ENCODE measurements around the gene SIN3B.

SIN3B gene

GRCh38 chr19:16859626-16860025, 30.4 kb downstream of the SIN3B start:
- Histone ChIP-seq H3K9me3 (replicated peaks; ENCODE audit: insufficient read depth, low read length) (no peaks in the 10 kb centered on the region), H3K9me2 (replicated peaks; ENCODE audit: insufficient read depth, low read length) (no peaks in the 10 kb centered on the region), H2AFZ (ENCODE audit: low read length) (no peak overlapping the region), H3K27ac (ENCODE audit: low read length) (no peak overlapping the region), H3K36me3 (replicated peaks; ENCODE audit: insufficient read depth, low read length) (no peaks in the 10 kb centered on the region), H4K20me1 (ENCODE audit: insufficient read depth, low read length) (no peaks in the 10 kb centered on the region), H3K4me3 (ENCODE audit: low read length) (no peak overlapping the region), H3K4me2 (ENCODE audit: low read depth, low read length) (no peak overlapping the region), H3K79me2 (ENCODE audit: low read length) (no peaks in the 10 kb centered on the region), H3K9ac (ENCODE audit: low read length) (no peak overlapping the region), H3K27me3 (replicated peaks; ENCODE audit: insufficient read depth, low read length) (no peaks in the 10 kb centered on the region), H3F3A (ENCODE audit: insufficient read depth, low read length) (no peaks in the 10 kb centered on the region; the same call in 1 of the 2 replicates), H3K4me1 (ENCODE audit: low read length) (no peaks in the 10 kb centered on the region)
- TF ChIP-seq EZH2 (optimal IDR thresholded peaks at IDR 0.05; ENCODE audit: low read depth, low read length) (no peak), EZH2phosphoT487 (IDR thresholded peaks at IDR 0.05; ENCODE audit: low read length) (no peak), CTCF (IDR thresholded peaks at IDR 0.05; ENCODE audit: low read length) (no peak)
- no peak for DNase-seq

- H4K20me1 ChIP-seq (ENCODE audit: insufficient read depth, low read length), result no peaks in the 10 kb centered on the region
- no peak overlapping the region for H2AFZ ChIP-seq (ENCODE audit: low read length)
- no peaks in the 10 kb centered on the region for H3K79me2 ChIP-seq (ENCODE audit: low read length)
- H3K27ac ChIP-seq (ENCODE audit: low read length), result no peak overlapping the region
- H3K36me3 ChIP-seq (replicated peaks; ENCODE audit: insufficient read depth, low read length), result no peaks in the 10 kb centered on the region
- no peak overlapping the region for H3K4me3 ChIP-seq (ENCODE audit: low read length)
- no peak overlapping the region for H3K9ac ChIP-seq (ENCODE audit: low read length)
- H3K4me2 ChIP-seq (ENCODE audit: low read depth, low read length), result no peak overlapping the region
- H3K4me1 ChIP-seq (ENCODE audit: low read length), result no peaks in the 10 kb centered on the region
- H3K9me3 ChIP-seq (replicated peaks; ENCODE audit: insufficient read depth, low read length), result no peaks in the 10 kb centered on the region
- no peaks in the 10 kb centered on the region; the same call in 1 of the 2 replicates for H3F3A ChIP-seq (ENCODE audit: insufficient read depth, low read length)
- H3K27me3 ChIP-seq (replicated peaks; ENCODE audit: insufficient read depth, low read length), result no peaks in the 10 kb centered on the region
- no peaks in the 10 kb centered on the region for H3K9me2 ChIP-seq (replicated peaks; ENCODE audit: insufficient read depth, low read length)
- no peak for DNase-seq
- TF ChIP-seq CTCF (IDR thresholded peaks at IDR 0.05; ENCODE audit: low read length) (no peak), EZH2 (optimal IDR thresholded peaks at IDR 0.05; ENCODE audit: low read depth, low read length) (no peak), EZH2phosphoT487 (IDR thresholded peaks at IDR 0.05; ENCODE audit: low read length) (no peak)
Measured at GRCh38 chr19:16860118-16860517, 30.9 kb downstream of the SIN3B start.

GRCh38 chr19:16861011-16861410, 31.8 kb downstream of the SIN3B start:
- H3K9ac ChIP-seq (ENCODE audit: low read length), result no peak overlapping the region
- no peaks in the 10 kb centered on the region; the same call in 1 of the 2 replicates for H3F3A ChIP-seq (ENCODE audit: insufficient read depth, low read length)
- H3K9me2 ChIP-seq (replicated peaks; ENCODE audit: insufficient read depth, low read length), result no peaks in the 10 kb centered on the region
- H3K9me3 ChIP-seq (replicated peaks; ENCODE audit: insufficient read depth, low read length), result no peaks in the 10 kb centered on the region
- no peak overlapping the region for H3K4me3 ChIP-seq (ENCODE audit: low read length)
- no peak for DNase-seq
- H3K4me2 ChIP-seq (ENCODE audit: low read depth, low read length), result no peak overlapping the region
- no peak overlapping the region for H2AFZ ChIP-seq (ENCODE audit: low read length)
- no peaks in the 10 kb centered on the region for H4K20me1 ChIP-seq (ENCODE audit: insufficient read depth, low read length)
- no peaks in the 10 kb centered on the region for H3K79me2 ChIP-seq (ENCODE audit: low read length)
- no peaks in the 10 kb centered on the region for H3K36me3 ChIP-seq (replicated peaks; ENCODE audit: insufficient read depth, low read length)
- H3K27ac ChIP-seq (ENCODE audit: low read length), result no peak overlapping the region
- no peaks in the 10 kb centered on the region for H3K4me1 ChIP-seq (ENCODE audit: low read length)
- no peaks in the 10 kb centered on the region for H3K27me3 ChIP-seq (replicated peaks; ENCODE audit: insufficient read depth, low read length)
- TF ChIP-seq EZH2phosphoT487 (IDR thresholded peaks at IDR 0.05; ENCODE audit: low read length) (no peak), EZH2 (optimal IDR thresholded peaks at IDR 0.05; ENCODE audit: low read depth, low read length) (no peak), CTCF (IDR thresholded peaks at IDR 0.05; ENCODE audit: low read length) (no peak)
